SIG-M5 treated with dmso at 0.1 percent for 504 hours (cell line): ENCODE results near the gene PHKA2.
"Not testable (repeated sequence)": the region's sequence is repeated elsewhere in the genome, so short reads cannot be mapped to it uniquely, and the experiment has no call there.

Experiments used
- DNase-seq: peaks from one replicate; lab custom pipeline; 2025; ENCODE audit not compliant: unreplicated experiment; lab: John Stamatoyannopoulos, UW

Gene PHKA2, protein sequence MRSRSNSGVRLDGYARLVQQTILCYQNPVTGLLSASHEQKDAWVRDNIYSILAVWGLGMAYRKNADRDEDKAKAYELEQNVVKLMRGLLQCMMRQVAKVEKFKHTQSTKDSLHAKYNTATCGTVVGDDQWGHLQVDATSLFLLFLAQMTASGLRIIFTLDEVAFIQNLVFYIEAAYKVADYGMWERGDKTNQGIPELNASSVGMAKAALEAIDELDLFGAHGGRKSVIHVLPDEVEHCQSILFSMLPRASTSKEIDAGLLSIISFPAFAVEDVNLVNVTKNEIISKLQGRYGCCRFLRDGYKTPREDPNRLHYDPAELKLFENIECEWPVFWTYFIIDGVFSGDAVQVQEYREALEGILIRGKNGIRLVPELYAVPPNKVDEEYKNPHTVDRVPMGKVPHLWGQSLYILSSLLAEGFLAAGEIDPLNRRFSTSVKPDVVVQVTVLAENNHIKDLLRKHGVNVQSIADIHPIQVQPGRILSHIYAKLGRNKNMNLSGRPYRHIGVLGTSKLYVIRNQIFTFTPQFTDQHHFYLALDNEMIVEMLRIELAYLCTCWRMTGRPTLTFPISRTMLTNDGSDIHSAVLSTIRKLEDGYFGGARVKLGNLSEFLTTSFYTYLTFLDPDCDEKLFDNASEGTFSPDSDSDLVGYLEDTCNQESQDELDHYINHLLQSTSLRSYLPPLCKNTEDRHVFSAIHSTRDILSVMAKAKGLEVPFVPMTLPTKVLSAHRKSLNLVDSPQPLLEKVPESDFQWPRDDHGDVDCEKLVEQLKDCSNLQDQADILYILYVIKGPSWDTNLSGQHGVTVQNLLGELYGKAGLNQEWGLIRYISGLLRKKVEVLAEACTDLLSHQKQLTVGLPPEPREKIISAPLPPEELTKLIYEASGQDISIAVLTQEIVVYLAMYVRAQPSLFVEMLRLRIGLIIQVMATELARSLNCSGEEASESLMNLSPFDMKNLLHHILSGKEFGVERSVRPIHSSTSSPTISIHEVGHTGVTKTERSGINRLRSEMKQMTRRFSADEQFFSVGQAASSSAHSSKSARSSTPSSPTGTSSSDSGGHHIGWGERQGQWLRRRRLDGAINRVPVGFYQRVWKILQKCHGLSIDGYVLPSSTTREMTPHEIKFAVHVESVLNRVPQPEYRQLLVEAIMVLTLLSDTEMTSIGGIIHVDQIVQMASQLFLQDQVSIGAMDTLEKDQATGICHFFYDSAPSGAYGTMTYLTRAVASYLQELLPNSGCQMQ

DNA sequence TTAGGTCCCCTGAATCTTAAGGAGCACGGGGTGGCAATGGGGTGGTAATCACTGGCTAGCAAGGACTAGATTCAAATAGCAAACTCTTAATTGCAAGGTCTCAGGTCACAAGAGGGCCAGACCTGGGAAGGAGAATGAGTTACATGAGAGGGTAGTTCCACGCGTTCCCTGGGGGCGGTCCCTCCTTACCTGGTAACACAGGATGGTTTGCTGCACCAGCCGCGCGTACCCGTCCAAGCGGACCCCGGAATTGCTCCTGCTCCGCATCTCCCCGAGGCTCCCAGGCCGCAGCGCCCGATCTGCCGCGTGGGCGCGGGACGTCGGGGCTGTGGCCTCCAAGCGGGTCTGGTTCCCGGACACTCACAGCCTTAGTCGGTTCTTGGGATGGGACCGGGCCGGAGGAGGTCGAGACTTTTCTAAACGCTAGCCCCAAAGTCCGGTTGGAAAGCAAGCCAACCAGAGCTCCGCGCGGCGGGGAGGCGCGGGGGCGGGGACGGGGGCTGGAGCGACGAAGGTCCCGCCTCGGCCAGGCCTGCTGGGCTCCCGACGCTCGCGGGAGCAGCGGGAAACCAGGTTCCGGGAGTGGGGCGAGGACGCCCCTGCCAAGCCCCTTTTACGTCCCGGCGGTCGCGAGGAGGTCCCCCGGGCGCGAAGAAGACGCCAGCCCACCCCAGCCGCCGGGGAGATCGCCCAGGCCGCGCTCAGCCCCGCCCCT, at the start of gene PHKA2:
Gene PHKA2, minus strand, starts transcription at position 449 of the 715 bp plus-strand sequence. Its CDS starts 182 bp downstream, at position 267.
- no peak for DNase-seq

GRCh38 chrX:19030805-19031204, 46.9 kb upstream of the PHKA2 start:
- no peak for DNase-seq

- DNase-seq = no peak
These were observed 44.6 kb upstream of the PHKA2 start for GRCh38 chrX:19028560-19028959.

DNA sequence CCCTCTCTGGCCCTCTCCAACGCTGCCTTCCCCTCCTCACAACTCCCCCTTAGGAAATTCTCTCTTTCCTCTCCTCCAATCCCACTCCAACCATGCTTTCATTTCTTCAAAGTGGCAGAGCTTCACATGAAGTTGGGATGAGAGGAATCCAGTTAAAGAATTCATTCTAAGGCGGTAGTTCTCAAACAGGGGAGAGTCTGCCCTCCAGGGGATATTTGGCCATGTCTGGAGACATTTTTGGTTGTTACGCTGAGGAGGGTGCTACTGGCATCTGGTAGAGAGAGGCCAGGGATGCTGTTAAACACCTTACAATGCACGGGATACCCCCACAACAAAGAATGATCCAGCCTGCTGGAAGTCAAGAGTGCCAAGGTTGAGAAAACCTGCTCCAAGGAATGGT, 40.5 kb upstream of the PHKA2 start:
- DNase-seq = no peak

GRCh38 chrX:19019996-19020395, 36.1 kb upstream of the PHKA2 start:
- no peak for DNase-seq

GRCh38 chrX:19017271-19017670, 33.4 kb upstream of the PHKA2 start:
- peak; percentile 20 for DNase-seq

GRCh38 chrX:19016614-19017013, 32.7 kb upstream of the PHKA2 start:
- DNase-seq = not testable (repeated sequence)

GRCh38 chrX:19007868-19008267, 24.0 kb upstream of the PHKA2 start:
- DNase-seq = no peak

GRCh38 chrX:19007011-19007410, 23.1 kb upstream of the PHKA2 start:
- no peak for DNase-seq

- peak; percentile 2 for DNase-seq
These were observed 22.0 kb upstream of the PHKA2 start for GRCh38 chrX:19005909-19006308.

DNA sequence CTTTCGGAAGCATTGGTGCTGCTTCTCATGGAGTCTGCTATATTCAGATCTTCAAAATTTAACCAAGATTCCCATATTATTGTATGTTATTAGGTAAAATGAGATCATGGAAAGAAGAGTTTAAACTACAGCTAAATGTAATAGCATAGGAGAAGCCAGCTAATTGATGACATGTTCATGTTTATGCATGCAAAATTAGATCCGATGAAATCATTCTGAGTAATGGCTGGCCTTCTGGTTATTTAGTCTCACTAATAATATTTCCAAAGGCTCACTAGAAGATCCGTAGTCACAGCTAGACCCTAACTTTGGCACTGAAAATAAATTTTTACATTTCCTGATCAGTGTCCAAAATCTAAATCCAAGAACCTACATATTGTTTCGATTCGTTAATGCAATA, 19.8 kb upstream of the PHKA2 start:
- no peak for DNase-seq

DNA sequence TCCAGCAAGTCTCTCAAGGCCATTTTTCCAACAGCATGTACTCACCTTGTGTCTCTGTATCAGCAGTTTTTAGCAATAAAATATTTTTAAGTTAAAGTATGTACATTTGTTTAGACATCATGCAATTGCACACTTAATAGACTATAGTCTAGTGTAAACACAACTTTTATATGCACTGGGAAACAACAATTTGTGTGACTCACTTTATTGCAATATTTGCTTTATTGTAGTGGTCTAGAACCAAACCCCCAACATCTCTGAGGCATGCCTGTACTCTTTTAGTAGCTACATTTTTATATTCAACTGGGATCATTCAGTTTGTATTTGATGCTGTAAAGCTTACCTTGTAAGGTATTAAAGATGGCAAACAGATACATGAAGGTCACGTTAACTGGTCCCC, 14.7 kb upstream of the PHKA2 start:
- DNase-seq = no peak

DNA sequence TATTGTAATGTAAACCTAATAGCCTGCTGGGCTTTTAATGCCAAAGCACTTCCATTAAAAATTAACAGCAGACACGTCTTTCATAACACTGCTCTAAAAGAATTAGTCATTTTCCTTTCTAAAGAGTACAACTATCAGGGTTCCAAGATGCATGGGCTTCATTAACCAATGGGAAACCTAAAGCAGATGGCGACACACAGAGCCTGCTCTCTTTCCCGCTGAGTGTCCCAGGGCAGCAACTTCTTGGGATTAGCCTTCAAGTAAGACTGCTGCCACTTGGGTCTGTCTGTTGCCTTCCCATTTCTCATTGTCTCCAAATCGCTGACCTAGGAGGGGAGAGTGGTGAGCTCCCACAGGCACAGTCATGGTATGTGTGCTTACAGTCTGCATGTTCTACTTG, 14.0 kb upstream of the PHKA2 start:
- DNase-seq = no peak

GRCh38 chrX:18996536-18996935, 12.6 kb upstream of the PHKA2 start:
- DNase-seq = no peak

DNA sequence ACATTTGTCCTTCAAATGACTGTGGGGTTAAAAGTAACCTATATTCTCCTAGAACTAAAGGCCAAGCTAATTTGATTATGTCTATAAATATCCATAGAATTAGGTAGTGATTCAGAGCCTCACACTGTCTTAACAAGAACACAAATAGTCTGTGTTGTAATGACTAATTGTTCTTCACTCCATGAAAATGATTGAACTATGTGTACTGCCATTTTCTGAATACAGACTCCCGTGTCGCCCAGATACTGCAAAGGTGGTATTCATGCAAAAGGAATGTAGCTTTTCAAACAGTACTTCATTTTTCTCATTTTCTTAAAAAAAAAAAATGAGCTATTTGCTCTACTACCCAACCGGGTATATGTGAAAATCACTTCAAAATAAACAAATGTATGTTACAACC, 11.3 kb upstream of the PHKA2 start:
- DNase-seq = no peak

- DNase-seq = no peak
These were observed 10.8 kb upstream of the PHKA2 start for GRCh38 chrX:18994713-18995112.

DNA sequence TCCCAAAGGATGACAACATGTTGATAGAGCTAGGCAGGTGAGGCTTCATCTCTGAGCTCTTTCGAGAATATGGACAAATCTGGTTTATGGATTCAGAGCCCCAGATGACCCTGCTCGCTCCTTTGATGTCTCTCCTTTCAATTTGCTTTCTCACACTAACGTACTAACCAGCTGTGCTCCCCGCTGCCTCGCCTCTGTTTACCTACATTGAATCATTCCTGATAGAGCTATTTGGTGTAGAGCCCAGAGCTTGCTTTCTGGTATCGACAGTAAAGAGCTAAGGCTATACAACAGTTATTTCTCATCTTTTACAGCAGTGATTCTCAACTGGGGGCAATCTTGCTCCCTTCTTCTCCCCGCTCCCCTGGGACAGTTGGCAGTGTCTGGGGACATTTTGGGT, 8.9 kb upstream of the PHKA2 start:
- no peak for DNase-seq

DNA sequence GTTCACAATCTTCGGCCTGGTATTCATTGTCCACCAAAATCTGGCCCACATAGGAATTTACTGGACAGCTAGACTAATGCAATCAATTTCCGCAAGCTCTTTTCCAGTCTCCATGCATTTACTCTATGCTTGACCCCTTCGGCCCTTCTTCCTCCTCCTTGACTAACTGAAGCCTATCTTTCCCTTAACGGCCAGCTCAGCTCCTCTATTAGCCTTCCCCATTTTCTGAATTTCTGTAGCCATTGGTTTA, 1.2 kb upstream of the PHKA2 start:
- DNase-seq = no peak

GRCh38 chrX:18984381-18985185, 669 bp upstream of the PHKA2 start:
- peak; percentile 81 for DNase-seq

DNA sequence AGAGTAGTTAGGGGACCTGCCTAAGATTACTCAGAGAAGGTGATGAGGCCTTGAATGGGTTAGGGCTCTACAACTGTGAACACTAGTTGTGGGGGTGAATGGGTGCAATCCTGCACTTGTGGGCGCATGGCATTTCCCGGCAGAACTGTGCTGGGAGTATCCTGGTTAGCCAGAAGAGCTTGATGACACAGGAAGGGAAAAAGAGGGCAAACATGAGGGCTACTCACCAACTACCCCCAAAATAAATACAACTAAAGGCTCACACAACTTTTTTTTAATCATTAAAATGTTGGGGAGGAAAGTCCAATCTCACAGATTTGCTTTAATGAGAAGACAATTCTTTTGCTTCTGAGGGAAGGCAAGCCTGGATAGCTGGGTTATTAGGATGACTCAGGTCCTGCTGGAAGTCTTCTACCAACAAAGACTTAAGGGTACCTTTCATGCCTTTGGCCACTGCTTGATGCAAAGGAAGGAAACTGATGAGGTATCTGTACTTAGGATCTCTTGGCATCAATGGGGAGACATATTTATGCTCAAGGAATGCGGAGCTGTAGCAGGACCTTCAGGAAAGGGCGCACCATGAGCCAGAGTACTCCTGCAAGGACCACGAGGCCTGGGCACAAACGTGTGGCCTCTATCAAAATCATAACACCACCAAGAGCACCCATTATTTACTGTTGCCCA, 2.6 kb downstream of the PHKA2 start:
- DNase-seq = no peak
